GM19035 (cell line): ENCODE data around the gene DEDD2.

ENCODE experiments used
- ATAC-seq: cut with Tn5 transposase; IDR thresholded peaks from one replicate; pipeline ENCODE4 v1.9.1; 2021; ENCODE audit not compliant: unreplicated experiment

DEDD2 gene

DNA sequence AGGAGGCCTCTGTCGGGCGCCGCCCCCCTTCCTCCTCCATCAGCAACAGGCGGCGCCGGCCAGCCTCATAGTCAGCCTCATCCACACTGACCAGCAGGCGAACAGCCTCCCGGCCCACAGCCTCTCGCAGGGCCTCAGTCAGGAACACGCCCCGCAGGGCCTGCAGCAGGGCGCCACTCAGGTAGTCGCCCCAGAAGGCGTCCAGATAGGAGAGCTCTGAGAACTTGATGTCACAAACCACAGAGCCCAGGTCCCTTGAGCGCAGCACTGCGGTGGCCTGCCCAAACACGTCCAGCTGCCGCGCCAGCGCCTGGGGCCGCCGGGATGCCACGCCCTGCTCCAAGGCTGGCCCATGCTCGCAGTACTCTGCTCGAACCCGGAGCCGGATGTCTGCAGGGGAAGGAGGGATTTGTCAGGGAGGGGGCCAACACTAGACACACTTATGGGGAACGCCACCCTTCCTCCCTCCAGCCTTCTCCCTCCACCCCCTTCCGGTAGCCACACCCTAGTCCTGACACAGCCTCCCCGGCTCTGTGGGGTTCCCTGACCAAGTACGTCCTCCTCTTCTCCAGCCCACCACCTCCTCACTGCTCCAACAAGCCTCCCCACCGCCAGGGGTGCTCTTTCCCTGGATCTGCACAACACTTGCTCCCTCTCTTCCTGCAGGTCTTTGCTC lies 17.9 kb downstream of the DEDD2 start:
- ATAC-seq, result peak; percentile 37

DNA sequence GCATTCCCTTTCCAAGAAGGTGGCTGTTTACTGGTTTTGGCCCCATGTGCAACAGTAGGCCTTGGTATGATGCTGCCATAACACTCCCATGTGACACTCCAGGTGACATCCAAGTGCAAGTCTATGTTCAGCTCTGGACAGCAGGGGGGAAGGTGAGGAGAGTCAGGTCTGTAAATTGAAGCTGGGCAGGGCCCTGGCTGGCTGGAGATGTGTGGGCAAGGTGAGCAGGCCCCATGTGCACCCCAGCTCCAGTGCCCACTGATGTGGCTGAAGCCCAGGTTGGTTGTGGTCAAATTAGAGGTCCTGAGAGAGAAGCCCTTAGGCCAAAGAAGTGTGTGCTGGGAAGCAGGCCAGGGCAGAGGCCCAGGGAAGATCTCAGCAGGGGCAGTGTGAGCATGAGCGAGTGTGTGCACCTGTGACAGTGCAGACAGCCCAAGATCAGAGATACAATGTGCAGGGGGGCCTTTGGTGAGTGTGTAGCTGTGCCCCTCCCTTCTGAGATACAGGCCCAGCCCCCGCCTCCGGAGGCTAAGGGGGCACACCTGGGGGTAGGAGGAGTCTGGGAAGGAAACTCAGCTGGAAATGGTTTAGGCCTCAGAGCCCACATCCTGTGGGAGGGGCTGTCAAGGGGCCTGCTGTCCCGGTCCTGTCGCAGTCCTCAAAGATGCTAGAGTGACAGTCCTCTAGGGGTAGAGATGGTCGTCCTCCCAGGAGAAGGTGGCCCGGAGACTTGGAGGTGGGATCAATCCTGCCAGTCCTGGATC lies 18.6 kb downstream of the DEDD2 start:
- ATAC-seq, result peak; percentile 50

DNA sequence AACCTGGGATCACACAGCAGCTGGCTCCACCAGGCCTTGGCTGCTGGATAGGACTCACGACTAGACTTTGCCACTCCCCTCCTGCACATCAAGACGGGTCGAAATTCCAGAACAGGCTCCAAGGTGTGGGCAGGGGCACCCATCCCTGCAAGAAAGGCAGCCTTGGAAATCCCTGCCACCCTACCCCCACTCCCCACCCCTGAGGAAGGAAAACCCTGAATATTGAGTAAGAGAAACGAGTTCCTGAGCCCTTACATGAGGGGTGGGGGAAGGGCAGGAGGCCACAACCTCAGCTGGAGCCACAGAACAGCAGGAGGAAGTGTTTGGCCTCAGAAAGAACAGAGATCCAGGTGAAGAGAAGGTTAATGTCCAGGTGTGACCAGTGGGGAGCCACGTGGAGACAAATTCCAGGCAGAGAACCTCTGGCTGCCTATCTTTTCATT lies 20.1 kb downstream of the DEDD2 start:
- no peak for ATAC-seq

DNA sequence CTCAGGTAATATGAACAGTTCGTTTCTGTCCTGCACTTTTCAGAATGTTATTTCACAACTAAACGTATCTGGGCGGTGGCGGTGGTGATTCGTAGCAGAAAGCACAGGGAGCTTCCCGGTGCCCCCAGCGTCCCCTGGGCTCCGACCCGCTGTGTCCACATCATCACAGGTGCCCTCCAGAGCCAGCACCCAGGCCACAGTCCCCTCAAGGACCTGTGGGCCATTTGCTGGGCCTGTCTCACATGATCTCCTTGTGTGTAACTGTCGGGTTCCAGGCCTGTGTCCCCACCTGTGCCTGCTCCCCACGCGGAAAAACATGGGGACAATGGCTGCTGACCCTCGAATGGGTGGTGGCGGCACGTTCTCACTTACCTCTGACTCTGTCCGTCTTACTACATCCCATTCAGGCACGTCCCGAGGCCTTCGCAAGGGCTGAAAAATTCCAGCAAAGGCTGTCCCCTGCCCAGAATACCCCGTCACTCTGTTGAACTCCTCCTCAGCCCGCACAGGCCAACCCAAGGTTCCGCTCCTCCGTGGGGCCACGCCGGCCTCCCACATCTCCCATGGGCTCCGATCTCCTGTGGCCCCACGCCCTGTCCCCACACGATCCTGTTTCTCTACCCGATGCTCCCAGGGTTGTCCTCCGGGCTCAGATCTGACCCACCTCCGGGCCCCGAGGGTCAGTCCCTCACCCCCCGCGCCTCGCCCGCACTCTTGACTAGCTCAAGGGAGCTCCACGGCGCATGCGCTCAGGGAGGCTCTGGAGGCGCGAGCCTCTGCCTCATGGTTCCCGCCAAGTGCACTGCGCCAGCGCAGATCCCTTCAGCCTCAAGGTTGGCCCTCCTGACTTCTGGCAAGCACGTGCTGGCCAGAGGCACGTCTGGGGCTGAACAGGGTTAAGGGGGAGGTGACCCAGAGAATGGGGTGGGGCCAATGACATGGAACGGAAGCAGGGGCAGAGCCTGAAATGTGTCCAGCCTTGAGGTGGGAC lies 21.2 kb downstream of the DEDD2 start:
- no peak for ATAC-seq

DNA sequence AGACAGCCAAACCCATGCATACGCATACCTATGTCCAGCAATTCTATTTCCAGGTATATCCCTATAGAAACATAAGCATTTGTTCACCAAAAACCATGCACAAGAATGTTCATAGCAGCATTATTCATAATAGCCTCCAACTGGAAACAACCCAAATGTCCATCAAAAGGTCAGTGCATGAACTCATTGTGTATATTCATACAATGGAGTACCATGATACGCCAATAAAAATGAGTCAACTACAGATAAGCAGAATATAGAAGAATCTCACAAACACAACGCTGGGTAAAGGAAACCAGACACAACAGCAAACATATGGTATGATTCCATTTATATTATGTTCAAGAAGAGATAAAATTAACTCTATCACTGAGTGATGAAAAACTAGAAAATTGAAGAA lies 23.8 kb downstream of the DEDD2 start:
- no peak for ATAC-seq

DNA sequence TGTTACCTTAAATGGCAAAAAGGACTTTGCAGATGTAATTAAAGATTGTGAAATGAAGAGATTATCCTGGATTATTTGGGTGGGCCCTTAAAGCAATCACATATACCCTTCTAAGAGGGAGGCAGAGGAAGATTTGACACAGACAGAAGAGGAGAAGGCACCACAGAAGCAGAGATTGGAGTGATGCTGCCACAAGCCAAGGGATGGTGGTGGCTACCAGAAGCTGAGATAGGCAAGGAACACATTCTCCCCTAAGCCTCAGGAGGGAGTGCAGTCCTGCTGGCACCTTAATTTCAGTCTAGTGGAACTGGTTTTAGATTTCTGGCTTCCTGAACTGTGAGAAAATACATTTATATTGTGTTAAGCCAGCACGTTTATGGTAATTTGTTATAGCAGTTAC lies 24.2 kb downstream of the DEDD2 start:
- no peak for ATAC-seq

DNA sequence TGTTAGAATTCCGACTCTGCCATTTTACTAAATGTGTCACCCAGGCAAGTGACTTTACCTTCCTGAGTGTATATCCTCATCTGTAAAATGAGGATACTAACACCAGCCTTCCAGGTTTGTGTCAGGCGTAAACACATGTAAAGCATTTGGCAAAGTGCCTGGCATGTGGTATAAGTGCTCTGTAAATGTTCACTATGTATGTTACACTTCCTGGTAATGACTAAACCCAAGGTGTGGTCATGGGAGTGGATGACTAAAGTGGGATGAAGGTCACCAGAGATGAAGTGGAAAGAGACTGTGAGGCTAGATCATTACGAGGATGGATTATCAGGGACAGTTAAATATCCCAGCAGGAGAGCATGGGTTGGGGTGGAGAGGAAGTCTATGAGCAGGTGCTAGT lies 25.6 kb downstream of the DEDD2 start:
- ATAC-seq, result no peak

DNA sequence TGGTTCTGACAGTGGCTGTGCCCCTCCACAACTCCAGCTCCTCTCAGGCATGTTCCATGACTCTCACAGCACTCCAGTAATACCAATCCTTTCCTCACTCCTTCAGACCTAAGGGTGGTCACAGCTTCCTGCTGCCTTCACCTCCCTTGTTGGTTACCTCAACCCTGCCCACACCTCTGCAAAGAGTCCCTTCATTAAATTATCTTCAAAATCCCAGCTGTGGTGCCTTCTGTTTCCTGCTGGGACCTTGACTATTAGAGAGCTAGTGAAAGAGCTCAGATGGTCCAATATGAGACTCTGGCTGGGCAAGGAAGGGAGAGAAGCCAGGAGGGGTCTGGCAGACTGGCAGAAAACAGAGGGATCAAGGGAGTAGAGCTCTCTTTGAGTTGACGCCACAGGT lies 26.1 kb downstream of the DEDD2 start:
- no peak for ATAC-seq

DNA sequence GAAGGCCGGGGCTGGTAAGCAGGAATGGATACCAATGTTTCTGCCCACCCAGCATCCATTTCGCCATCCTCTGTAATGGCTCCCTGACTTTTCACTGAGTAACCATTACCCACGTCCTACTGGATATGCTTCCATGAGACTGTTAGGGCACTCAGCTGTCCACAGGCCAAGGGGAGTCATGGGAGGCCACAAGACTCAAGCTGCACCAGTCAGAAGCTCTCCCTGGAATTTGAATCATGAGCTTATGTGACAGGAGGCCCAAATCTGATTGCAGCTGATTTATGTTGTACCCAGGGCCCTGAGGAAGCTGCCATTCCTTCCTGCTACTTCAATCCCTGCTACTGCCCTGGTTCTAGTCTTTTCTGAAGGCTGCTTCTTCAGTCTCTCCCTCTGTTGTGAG lies 28.3 kb downstream of the DEDD2 start:
- no peak for ATAC-seq

DNA sequence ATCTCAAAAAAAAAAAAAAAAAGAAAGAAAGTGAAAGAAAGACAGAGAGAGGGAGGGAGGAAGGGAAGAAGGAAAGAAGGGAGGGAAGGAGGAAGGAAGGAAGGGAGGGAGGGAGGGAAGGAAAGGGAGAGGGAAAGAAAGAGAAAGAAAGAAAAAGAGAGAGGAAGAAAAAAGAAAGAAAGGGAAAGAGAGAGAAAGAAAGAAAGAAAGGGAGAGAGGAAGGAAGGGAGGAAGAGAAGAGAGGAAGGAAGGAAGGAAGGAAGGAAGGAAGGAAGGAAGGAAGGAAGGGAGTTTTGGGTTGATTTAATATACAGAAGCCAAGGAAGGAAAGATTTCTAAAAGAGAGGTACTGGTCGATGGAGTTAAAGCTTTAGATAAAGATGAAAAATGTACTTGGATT lies 28.8 kb downstream of the DEDD2 start:
- ATAC-seq, result no peak

DNA sequence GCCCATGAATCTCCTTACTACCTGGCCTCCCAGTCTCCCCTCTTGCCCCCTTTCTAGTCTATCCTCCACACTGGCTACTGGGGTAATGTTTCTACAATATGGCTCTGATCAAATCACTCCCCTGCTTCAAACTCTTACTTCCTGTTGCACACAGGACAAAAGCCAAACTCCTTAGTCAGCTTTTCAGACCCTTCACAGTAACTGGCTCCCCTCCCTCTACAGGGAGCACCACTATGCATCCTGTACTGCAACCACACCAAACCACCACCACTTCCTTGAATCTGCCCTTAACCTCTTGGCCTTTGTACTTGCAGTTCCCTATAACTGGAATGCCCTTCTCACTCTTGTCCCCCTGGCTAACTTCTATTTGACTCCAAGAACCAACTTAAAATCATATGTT lies 32.2 kb downstream of the DEDD2 start:
- ATAC-seq, result no peak

DNA sequence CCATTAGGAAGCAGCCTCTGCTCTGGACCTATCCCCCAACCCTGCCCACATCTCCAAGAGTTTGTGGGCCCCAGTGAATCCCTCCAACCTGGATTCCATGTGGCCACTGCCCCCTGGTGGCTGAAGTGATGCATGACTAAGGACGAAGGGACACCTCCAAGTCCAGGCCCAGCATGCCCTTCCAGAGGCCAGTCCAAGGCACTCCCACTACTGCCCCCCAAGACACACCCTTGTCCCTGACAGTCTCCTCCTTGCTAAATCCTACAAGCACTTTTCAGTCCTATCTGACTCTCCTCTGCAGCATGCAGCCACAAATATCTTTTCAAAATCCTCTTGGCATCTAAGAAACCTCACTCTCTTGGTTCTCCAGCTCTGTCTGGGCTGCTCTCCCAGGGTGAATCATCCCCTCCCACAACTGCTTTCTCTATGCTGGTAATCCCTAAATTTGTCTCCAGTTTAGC lies 33.0 kb downstream of the DEDD2 start:
- no peak for ATAC-seq

DNA sequence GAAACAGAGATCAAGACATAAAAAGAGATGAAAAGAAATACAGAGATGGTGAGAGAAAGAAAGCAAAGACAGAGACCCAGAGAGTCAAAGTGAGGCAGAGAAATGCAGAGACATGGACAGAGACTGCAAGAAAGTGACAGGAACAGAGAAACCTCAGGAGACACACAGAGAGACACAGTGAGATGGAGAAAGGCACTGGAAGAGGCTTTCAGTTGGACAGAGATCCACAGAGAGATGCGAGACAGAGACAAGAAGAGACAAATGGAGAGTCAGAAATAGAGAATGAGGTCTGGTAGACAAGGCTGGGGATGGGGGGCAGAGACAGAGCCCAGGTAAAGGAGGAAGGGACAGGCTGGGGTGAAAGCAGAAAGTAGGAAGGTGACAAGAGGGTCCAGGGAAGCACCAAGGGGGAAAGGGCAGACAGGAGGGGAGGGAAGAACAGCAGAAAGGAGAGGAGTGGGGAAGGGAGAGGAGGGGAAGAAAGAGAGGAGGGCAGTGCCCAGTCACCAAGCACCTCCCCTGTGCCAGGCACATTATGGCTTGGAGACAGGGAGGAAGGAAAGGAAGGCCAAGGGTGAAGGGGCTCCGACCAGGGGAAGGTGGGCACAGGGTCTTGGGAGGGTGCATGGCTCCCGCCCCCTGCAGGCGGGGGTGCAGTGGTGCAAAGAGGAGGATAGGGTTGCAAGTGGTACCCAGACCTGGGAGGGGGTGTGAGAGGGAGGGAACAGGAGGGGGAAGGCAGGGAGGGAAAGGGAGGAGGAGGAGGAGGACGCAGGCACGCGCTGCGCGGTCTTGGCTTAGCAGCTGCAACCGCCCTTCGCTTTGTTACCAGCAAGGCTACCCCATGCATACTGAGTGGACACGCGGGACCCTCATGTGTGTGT lies 38.4 kb downstream of the DEDD2 start:
- ATAC-seq, result no peak

DNA sequence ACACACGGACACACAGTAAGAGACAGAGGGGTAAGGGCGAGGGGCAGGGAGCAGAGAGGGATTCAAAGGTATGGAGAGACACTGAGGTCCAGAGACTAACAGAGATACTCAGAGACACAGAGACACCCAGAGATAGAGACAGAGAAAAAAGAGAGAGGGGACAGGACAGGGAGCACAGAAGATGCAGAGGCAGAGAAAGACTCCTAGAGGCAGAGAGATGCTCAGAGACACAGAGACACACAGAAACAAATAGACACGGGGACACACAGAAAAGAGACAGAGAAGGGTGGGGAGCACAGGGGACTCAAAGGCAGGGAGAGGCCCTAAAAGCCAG lies 39.8 kb downstream of the DEDD2 start:
- ATAC-seq, result no peak

DNA sequence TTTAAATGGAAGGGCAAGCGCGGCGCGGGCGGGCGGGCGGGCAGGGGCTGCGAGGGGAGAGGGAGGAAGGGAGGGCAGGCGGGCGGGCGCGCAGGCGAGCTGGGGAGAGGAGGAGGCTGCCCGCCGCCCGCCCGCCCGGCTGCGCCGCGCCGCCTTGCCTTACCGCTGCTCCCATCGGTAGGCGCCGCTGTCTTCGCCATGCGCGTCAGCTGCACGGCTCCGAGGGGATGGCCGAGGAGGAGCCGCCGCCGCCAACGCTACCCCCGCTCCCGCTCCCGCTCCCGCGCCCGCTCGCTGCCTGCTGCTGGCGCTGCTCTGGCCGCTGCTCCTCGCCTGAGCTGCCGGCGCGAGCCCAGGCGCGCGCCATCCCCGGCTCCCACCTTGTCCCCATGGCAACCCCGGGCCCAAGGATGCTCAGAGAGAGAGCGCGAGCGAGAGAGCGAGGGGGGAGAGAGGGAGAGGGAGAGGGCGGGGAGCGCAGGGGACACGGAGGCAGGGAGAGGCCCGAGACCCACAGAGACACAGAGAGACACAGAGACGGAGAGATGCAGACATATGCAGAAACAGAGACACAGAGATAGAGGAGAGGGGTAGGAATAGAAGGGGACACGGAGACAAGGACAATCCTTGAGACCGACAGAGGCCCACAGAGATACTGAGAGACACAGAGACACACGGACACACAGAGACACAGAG lies 40.3 kb downstream of the DEDD2 start:
- no peak for ATAC-seq

DNA sequence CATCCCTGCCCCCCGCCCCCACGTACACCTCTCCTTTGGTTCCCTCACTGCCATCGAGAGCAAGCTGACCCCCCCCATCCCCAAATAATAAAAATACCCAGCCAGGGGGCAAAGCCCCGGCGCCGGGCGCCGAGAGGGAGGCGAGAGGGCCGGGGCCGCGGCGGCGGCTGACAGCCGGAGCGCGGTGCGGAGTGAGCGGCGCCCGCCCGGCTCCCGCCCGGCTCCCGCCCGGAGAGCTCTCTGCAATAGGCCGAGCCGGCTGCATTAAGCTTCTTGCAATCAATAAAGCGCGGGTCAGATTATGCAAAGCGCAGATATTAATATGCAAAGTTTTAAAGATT lies 40.9 kb downstream of the DEDD2 start:
- ATAC-seq, result no peak

DNA sequence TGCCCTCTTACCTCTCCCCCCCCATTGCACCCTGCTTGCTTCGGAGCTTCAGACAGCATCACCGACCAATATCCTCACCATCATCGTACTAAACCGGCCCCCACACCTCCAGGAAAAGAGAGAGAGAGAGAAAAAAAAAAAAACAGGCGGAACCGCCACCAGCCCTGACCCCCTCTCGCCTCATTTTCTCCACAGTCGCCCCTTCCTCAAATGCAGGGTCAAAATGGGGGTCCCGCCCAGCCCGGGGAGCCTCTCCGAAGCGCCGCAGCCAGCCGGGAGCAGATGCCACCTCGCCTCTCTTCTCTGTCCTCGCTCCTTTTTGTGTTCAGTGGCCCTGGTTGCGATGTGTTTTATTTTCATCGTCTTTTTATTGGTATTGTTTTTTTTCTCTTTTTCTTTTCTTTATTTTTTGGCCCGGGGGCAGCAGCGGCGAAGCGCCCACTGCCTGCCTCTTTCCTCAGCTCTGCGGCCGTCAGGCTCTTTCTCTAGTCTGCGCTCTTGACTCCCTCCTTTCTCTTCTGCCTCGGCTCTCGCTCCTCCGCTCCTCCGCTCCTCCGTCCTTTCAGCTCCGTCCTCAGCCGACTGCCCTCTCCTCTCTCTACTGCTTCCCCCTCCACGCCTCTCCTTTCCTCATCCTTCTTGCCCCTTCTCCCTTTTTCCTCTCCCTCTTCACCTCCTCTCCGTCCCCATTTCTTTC lies 41.4 kb downstream of the DEDD2 start:
- ATAC-seq, result no peak

DNA sequence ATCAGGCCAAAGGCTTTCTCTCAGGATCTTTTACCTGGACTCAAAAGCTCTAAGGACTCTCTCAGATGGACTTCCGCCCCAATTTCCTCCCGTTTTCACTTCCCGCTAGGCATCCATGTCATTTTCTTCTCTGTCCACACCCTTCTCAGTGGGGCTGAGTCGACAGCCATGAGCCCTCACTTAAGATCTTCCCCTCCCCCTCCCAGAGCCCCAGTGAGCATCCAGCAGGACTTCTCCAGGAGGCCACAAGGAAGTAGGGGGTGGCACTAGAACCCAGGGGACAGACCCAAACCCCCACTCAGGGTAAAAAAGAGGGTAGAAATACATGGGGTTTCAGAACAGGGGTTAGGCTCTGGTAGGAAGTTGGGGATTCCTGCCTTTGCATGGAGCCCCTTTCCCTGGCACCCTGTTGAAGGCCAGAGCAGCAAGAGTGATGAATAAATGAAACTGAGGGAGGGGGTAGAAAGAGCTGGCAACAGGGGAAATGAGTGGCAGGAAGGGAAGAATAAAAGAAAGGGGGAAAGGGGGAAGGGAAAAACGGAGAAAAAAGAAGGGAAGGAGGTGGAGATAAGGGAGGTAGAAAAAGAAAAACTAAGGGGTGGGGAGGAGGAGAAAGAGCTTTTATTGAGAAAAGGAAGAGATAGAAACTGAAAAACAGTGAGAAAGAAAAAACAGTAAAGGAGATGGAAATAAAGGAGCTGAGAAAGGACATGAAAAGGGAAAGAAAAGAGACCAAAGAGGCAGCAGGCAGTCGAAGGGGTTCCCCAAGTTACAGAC lies 42.3 kb downstream of the DEDD2 start:
- no peak for ATAC-seq

DNA sequence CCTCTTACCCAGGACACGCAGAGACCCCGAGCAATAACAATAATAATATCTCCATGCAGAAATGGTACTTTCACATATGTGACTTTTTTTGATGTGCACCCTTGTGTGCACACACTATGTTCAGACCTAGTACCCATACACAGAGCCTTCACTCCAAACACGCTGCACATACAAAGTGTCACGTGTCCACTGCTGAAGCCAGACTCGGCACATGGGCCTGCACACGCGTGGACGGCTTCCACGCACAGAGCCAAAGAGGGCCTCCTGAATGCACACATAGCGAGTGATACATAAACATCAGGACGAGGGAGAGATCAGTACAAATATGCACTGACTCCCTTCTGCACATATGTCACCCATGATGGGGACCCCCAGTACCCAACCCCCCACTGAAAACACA lies 43.3 kb downstream of the DEDD2 start:
- no peak for ATAC-seq
